PC-3 (cell line): Measurements from ENCODE around the gene EDN2. TPM values are rescaled to one million over a fixed set of nuclear protein-coding genes. Genes with fewer than 3 reads are reported as not detected.

Experiments
- ATAC-seq: fragments of 200-7000 bp; cut with Tn5 transposase; 2 replicates; pipeline ENCODE4 v1.9.1; 2020; ENCODE audit warnings: mild to moderate bottlenecking, moderate library complexity
- BruUV-seq: library from RNA; stranded (reverse); fragments of 400-500 nt; replicated peaks from 2 replicates; lab custom pipeline; 2021; lab: Mats Ljungman, UMichigan
- CTCF ChIA-PET: fragments of 300-600 bp; sonication (Branson Sonifier 250); formaldehyde crosslinking; loops from one replicate; lab custom pipeline; 2022; ENCODE audit warnings: antibody characterized with exemption; lab: Charles Lee
- POLR2A ChIA-PET: fragments of 300-600 bp; sonication (Branson Sonifier 250); formaldehyde crosslinking; loops from one replicate; lab custom pipeline; 2022; ENCODE audit warnings: antibody characterized with exemption; ENCODE audit not compliant: unreplicated experiment; lab: Charles Lee
- DNase-seq: peaks from one replicate; pipeline ENCODE4 v3.0.0-alpha.2; 2015
- H2AFZ ChIP-seq: fragments of 300-600 bp; sonication (generic); 2 replicates; pipeline ENCODE4 v1.6.0; 2016; ENCODE audit warnings: antibody characterized with exemption, low read length
- H3F3A ChIP-seq: fragments of 300-600 bp; sonication (generic); one replicate; pipeline ENCODE4 v1.6.0; 2017; ENCODE audit warnings: antibody characterized with exemption, low read length, control low read depth, mild to moderate bottlenecking; ENCODE audit not compliant: unreplicated experiment
- H3K27ac ChIP-seq: fragments of 300-600 bp; sonication (generic); 2 replicates; pipeline ENCODE4 v1.5.1; 2016; ENCODE audit warnings: mild to moderate bottlenecking, low read length
- H3K27me3 ChIP-seq: fragments of 300-600 bp; sonication (generic); 2 replicates; pipeline ENCODE4 v1.6.1; 2016; ENCODE audit warnings: low read length, mixed read lengths
- H3K36me3 ChIP-seq: fragments of 300-600 bp; sonication (generic); 2 replicates; pipeline ENCODE4 v1.6.1; 2016; ENCODE audit warnings: low read depth, mixed run types, low read length, mixed read lengths
- H3K4me1 ChIP-seq: fragments of 300-600 bp; sonication (generic); 2 replicates; pipeline ENCODE4 v1.5.1; 2016; ENCODE audit warnings: low read length; ENCODE audit not compliant: insufficient read depth
- H3K4me2 ChIP-seq: fragments of 300-600 bp; sonication (generic); 2 replicates; pipeline ENCODE4 v1.6.0; 2016; ENCODE audit warnings: low read length
- H3K4me3 ChIP-seq: fragments of 300-600 bp; sonication (generic); 2 replicates; pipeline ENCODE4 v1.5.1; 2016; ENCODE audit warnings: mild to moderate bottlenecking, low read length, mixed read lengths
- H3K79me2 ChIP-seq: fragments of 300-600 bp; sonication (generic); 2 replicates; pipeline ENCODE4 v1.6.1; 2017; ENCODE audit warnings: low read length, mixed read lengths
- H3K9ac ChIP-seq: fragments of 300-600 bp; sonication (generic); 2 replicates; pipeline ENCODE4 v1.6.0; 2016; ENCODE audit warnings: mild to moderate bottlenecking, low read length
- H3K9me2 ChIP-seq: fragments of 300-600 bp; sonication (generic); replicated peaks from 2 replicates; pipeline ENCODE4 v1.6.1; 2016; ENCODE audit warnings: mixed run types, low read length, mixed read lengths
- H3K9me3 ChIP-seq: fragments of 300-600 bp; sonication (generic); 2 replicates; pipeline ENCODE4 v1.6.1; 2016; ENCODE audit warnings: low read length, mixed read lengths
- H4K20me1 ChIP-seq: fragments of 300-600 bp; sonication (generic); 2 replicates; pipeline ENCODE4 v1.6.1; 2016; ENCODE audit warnings: low read length, mixed read lengths
- EZH2 ChIP-seq: fragments of 300-600 bp; sonication (generic); IDR thresholded peaks from one replicate; pipeline ENCODE4 v1.6.1; 2017; ENCODE audit warnings: antibody characterized with exemption, mild to moderate bottlenecking, low read length; ENCODE audit not compliant: unreplicated experiment
- EZH2phosphoT487 ChIP-seq: fragments of 300-600 bp; sonication (generic); IDR thresholded peaks from 2 replicates; pipeline ENCODE4 v1.6.1; 2018; ENCODE audit warnings: mild to moderate bottlenecking, antibody characterized with exemption, low read length, borderline replicate concordance
- intact Hi-C: fragments of 100-400 bp; cut with micrococcal nuclease; formaldehyde crosslinking; loops from 2 replicates; pipeline ENCODE4 v1.9.0; 2023
- total RNA-seq: library from RNA; depleted of rRNA; stranded (reverse); fragments of >200 nt; gene quantifications from 2 replicates; pipeline ENCODE4 v1.2.3, GENCODE V29; 2014
- TF ChIP-seq, protein P1 (sequence below): fragments of 300-600 bp; sonication (generic); conservative IDR thresholded peaks from 2 replicates; pipeline ENCODE4 v1.5.1; 2017; ENCODE audit warnings: antibody characterized with exemption, low read depth, mild to moderate bottlenecking, low read length

The EDN2 gene
- total RNA-seq, 1 experiment from 2014 or later = 0.36 TPM

DNA sequence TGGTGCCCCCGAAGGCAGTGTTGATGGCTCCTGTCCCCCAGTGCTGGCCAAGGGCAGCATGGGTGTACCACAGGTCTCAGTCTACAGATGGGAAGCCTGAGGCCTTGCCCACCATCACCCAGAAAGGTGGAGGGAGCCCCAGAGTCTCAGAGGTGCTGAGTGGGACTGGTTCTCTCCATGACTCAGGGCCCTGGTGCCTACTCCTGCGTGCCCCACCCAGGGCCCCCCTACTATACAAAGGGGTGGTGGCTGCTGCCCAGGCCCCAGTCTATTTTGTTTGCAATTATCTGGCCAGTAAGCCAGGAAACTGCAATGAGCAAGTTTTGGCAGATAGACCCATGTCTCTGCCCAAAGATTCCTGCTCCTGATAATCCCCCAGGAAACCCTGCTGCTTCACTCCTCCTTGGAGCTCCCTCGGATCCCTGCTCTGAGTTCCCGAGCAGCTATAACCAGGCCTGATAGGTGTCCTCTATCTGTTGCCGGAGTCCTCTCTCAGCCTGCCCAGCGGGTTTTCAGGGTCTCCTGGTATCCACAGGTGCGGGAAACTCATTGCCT, 41.7 kb downstream of the EDN2 start:
- Histone ChIP-seq H3K4me3 (no peak overlapping the region), H3K9me2 (no peaks in the 10 kb centered on the region), H3K9me3 (peaks cover 12% of the 10 kb centered on the region; the same call in 1 of the 2 replicates), H3K27me3 (no peaks in the 10 kb centered on the region), H4K20me1 (no peaks in the 10 kb centered on the region), H3K27ac (no peak overlapping the region), H3K9ac (no peak overlapping the region), H3K4me1 (no peaks in the 10 kb centered on the region), H3K79me2 (no peaks in the 10 kb centered on the region), H2AFZ (no peak overlapping the region), H3F3A (no peaks in the 10 kb centered on the region), H3K36me3 (no peaks in the 10 kb centered on the region), H3K4me2 (no peak overlapping the region)
- CTCF ChIA-PET = no interaction called here
- BruUV-seq = no TSS peak
- POLR2A ChIA-PET = no interaction called here
- TF ChIP-seq, protein P1, sequence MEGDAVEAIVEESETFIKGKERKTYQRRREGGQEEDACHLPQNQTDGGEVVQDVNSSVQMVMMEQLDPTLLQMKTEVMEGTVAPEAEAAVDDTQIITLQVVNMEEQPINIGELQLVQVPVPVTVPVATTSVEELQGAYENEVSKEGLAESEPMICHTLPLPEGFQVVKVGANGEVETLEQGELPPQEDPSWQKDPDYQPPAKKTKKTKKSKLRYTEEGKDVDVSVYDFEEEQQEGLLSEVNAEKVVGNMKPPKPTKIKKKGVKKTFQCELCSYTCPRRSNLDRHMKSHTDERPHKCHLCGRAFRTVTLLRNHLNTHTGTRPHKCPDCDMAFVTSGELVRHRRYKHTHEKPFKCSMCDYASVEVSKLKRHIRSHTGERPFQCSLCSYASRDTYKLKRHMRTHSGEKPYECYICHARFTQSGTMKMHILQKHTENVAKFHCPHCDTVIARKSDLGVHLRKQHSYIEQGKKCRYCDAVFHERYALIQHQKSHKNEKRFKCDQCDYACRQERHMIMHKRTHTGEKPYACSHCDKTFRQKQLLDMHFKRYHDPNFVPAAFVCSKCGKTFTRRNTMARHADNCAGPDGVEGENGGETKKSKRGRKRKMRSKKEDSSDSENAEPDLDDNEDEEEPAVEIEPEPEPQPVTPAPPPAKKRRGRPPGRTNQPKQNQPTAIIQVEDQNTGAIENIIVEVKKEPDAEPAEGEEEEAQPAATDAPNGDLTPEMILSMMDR = no peak
- TF ChIP-seq EZH2phosphoT487 (no peak), EZH2 (no peak)
- intact Hi-C loops = no loop called here
- ATAC-seq (no peak), DNase-seq (no peak)

- no peak overlapping the region for H3K9ac ChIP-seq
- no peak overlapping the region for H2AFZ ChIP-seq
- H3K4me3 ChIP-seq = no peak overlapping the region
- intact Hi-C loops = no loop called here
- H3K4me1 ChIP-seq = no peaks in the 10 kb centered on the region
- no TSS peak for BruUV-seq
- H3K9me2 ChIP-seq = no peaks in the 10 kb centered on the region
- H3K79me2 ChIP-seq = no peaks in the 10 kb centered on the region
- no peaks in the 10 kb centered on the region for H3F3A ChIP-seq
- no peaks in the 10 kb centered on the region for H4K20me1 ChIP-seq
- TF ChIP-seq EZH2phosphoT487 = no peak
- TF ChIP-seq, protein P1 = no peak
- no peak for TF ChIP-seq EZH2
- no peaks in the 10 kb centered on the region for H3K27me3 ChIP-seq
- no peaks in the 10 kb centered on the region for H3K36me3 ChIP-seq
- CTCF ChIA-PET = no interaction called here
- no peak for ATAC-seq
- no peak overlapping the region for H3K4me2 ChIP-seq
- DNase-seq = no peak
- POLR2A ChIA-PET = no interaction called here
- no peak overlapping the region for H3K27ac ChIP-seq
- peaks cover 12% of the 10 kb centered on the region; the same call in 1 of the 2 replicates for H3K9me3 ChIP-seq
Measured at GRCh38 chr1:41440321-41441085, 44.0 kb downstream of the EDN2 start.

DNA sequence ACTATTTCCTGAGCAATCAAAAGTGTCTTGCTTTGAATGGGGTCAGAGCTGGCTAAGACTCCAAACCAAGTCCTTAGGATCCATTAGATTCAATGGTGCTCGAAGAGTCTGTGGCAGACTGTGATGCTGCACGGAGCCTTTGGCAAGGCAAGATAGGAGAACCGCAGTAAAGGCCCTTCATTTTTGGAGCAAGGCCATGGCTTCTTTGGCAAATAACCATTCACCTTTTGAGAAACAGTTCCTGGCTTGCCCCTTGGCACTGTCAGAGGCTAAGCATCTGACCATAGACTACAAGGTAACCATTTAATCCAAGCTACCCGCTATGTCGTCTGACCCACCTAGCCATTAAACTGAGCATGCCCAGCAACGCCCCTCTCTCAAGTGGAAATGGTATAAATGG, 45.2 kb downstream of the EDN2 start:
- ChIA-PET POLR2A (no interaction called here), CTCF (no interaction called here)
- no peak overlapping the region for H3K27ac ChIP-seq
- H3K9me2 ChIP-seq = no peaks in the 10 kb centered on the region
- no TSS peak for BruUV-seq
- no peak overlapping the region for H2AFZ ChIP-seq
- H3K4me2 ChIP-seq = no peak overlapping the region
- no peaks in the 10 kb centered on the region for H3K4me1 ChIP-seq
- intact Hi-C loops = loop anchor here (10.0 kb wide), 1 partner anchor 46 kb away; the partner anchor contains the start of gene EDN2
- H3F3A ChIP-seq = no peaks in the 10 kb centered on the region
- H3K9ac ChIP-seq = no peak overlapping the region
- H3K4me3 ChIP-seq = no peak overlapping the region
- H3K36me3 ChIP-seq = no peaks in the 10 kb centered on the region
- no peaks in the 10 kb centered on the region for H3K79me2 ChIP-seq
- no peaks in the 10 kb centered on the region for H4K20me1 ChIP-seq
- ATAC-seq (no peak), DNase-seq (no peak)
- TF ChIP-seq EZH2phosphoT487 (no peak), EZH2 (no peak)
- TF ChIP-seq, protein P1 = no peak
- H3K9me3 ChIP-seq = peaks cover 4% of the 10 kb centered on the region; the same call in 1 of the 2 replicates
- no peaks in the 10 kb centered on the region for H3K27me3 ChIP-seq
